Iris pigment epithelial cell (primary cell): ENCODE data around the gene USP2.

Source experiments
- DNase-seq: peaks from one replicate; pipeline ENCODE4 v3.0.0-alpha.2; 2011; ENCODE audit warnings: low read depth

USP2 gene

GRCh38 chr11:119320776-119321524 is 60.5 kb downstream of the USP2 start:
- peak; percentile 86 for DNase-seq

- no peak for DNase-seq
These were observed 61.2 kb downstream of the USP2 start for GRCh38 chr11:119320240-119320775.

GRCh38 chr11:119319700-119320239 is 61.7 kb downstream of the USP2 start:
- no peak for DNase-seq

GRCh38 chr11:119319136-119319699 is 62.3 kb downstream of the USP2 start:
- DNase-seq, result no peak

- DNase-seq, result peak; percentile 89
These were observed 63.0 kb downstream of the USP2 start for GRCh38 chr11:119318240-119319135.

- no peak for DNase-seq
These were observed 63.8 kb downstream of the USP2 start for GRCh38 chr11:119317592-119318239.

GRCh38 chr11:119316729-119317591 is 64.5 kb downstream of the USP2 start, which contains the start of gene MCAM:
Gene MCAM (minus strand): TSS chr11:119317130. CDS start chr11:119317101, 29 bp downstream.
- DNase-seq, result peak; percentile 52

- DNase-seq, result no peak
These were observed 65.3 kb downstream of the USP2 start for GRCh38 chr11:119316016-119316728.

GRCh38 chr11:119315131-119316015 is 66.1 kb downstream of the USP2 start:
- no peak for DNase-seq

- no peak for DNase-seq
These were observed 66.8 kb downstream of the USP2 start for GRCh38 chr11:119314726-119315125.

GRCh38 chr11:119310682-119311052 is 70.8 kb downstream of the USP2 start:
- DNase-seq, result no peak

GRCh38 chr11:119309953-119310681 is 71.4 kb downstream of the USP2 start:
- no peak for DNase-seq

GRCh38 chr11:119309411-119309810 is 72.1 kb downstream of the USP2 start:
- DNase-seq, result no peak

- no peak for DNase-seq
These were observed 73.5 kb downstream of the USP2 start for GRCh38 chr11:119307974-119308373.

GRCh38 chr11:119307219-119307618 is 74.3 kb downstream of the USP2 start:
- DNase-seq, result no peak

- DNase-seq, result peak; percentile 80
These were observed 75.1 kb downstream of the USP2 start for GRCh38 chr11:119306373-119306890.

- DNase-seq, result no peak
These were observed 75.7 kb downstream of the USP2 start for GRCh38 chr11:119305556-119306372.
